GM10266 (cell line): Measurements from ENCODE around the gene TRAF7.

Experiments used
- DNase-seq: peaks from one replicate; pipeline ENCODE4 v3.0.0; 2012; ENCODE audit errors: extremely low spot score
- TF ChIP-seq, protein P1 (sequence below): IDR thresholded peaks from 2 replicates; pipeline ENCODE4 v1.5.1; 2012; ENCODE audit warnings: mild to moderate bottlenecking, low read depth; ENCODE audit not compliant: control insufficient read depth, insufficient read depth; ENCODE audit errors: missing control alignments

TRAF7 gene

DNA sequence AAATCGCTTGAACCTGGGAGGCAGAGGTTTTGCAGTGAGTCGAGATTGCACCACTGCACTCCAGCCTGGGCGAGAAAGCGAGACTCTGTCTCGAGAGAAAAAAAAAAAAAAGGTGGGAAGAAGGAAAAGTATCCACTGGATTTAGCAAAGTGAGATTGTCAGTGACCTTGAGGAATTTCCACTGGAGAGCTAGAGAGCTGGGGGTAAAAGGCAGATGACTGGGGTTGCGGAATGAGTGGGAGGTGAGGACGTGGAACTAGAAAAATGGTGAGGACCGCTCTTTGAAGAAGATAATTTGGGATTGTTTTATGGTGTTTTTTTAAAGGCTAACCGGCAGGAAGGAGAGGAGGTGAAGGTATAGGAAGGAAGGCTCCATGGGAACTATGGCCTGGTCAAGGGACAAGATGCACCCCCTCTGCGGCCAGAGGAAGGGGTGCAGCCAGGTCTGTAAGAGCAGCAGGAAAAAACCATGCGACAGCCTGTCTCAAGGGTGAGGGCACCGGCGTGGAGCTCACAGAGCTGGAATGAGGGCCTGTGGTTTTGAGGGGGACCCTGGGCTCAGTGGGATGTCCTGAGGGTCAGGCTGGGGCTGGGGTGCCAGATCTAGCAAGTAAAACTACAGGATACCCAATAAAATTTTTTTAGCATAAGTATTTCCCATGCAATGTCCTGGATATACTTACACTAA is 49.0 kb downstream of the TRAF7 start:
- TF ChIP-seq, protein P1, sequence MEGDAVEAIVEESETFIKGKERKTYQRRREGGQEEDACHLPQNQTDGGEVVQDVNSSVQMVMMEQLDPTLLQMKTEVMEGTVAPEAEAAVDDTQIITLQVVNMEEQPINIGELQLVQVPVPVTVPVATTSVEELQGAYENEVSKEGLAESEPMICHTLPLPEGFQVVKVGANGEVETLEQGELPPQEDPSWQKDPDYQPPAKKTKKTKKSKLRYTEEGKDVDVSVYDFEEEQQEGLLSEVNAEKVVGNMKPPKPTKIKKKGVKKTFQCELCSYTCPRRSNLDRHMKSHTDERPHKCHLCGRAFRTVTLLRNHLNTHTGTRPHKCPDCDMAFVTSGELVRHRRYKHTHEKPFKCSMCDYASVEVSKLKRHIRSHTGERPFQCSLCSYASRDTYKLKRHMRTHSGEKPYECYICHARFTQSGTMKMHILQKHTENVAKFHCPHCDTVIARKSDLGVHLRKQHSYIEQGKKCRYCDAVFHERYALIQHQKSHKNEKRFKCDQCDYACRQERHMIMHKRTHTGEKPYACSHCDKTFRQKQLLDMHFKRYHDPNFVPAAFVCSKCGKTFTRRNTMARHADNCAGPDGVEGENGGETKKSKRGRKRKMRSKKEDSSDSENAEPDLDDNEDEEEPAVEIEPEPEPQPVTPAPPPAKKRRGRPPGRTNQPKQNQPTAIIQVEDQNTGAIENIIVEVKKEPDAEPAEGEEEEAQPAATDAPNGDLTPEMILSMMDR = no peak
- no peak for DNase-seq

DNA sequence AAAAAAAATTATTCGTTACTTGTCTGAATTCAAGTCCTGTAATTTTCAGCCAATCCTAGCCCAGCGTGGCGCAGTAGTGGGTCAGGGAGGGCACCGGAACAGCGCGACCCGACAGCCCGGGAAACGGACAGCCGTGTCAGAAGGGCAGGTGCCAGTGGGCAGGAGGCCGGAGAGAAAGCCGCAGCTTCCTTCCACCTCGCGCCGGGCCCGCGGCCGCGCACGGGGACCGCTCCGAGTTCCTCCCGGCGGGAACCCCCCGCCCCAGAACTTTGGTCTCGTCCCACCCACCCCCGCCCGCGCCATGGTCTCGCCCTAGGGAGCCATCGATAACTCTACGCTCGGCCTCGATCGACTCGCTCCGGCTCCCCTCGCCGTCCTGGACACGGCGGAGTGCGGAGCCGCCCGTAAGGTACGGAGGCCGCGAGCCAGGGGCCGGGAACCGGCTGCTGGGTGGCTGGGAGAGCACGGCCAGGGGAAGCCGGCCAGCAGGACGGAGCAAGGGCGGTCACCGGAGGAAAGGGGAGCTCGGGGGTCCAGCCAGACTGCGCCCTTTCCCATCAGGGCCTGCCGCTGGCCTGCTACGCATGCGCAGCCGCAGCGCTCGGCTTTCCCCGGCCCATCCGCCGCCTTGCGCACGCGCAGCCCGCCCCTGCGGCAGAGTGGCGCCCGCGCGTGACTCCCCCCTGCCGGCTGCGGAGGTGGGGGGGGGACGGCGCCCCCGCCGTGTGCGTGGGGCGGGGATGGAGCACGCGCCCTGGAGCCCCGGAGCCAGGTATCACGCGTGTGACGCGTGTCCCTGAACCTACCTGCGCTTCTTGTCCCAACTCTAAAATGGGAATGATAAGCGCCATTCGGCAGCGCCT is 49.8 kb downstream of the TRAF7 start, which contains the start of gene MLST8:
TSS of gene MLST8 (plus strand) at position 351 of the 863 bp plus-strand sequence. CDS start 632 bp downstream, outside the sequence.
- peak; percentile 99 for DNase-seq
- TF ChIP-seq, protein P1 = peak; percentile 8

DNA sequence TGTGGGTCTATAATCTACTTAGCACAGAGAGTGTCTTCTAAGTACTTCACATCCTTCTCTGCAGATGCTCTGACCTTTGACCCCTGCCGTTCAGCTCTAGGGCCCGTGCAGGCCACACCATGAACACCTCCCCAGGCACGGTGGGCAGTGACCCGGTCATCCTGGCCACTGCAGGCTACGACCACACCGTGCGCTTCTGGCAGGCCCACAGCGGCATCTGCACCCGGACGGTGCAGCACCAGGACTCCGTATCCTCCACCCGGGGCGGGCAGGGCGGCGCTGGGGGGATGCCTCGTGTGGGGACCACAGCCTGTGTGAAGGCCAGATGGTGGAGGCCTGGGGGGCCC is 50.4 kb downstream of the TRAF7 start:
- TF ChIP-seq, protein P1 = no peak
- no peak for DNase-seq

DNA sequence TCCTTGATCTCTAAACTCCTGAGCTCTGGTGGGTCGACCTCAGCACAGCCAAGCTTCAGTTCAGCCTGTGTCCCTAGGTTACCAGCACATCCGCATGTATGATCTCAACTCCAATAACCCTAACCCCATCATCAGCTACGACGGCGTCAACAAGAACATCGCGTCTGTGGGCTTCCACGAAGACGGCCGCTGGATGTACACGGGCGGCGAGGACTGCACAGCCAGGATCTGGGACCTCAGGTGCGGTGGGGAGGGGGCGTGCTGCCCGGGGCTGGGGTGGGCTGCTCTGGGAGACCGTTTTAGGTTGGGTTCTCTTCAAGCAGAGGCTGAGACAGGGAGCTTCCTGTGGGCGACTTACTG is 50.8 kb downstream of the TRAF7 start:
- TF ChIP-seq, protein P1 = no peak
- DNase-seq = no peak

DNA sequence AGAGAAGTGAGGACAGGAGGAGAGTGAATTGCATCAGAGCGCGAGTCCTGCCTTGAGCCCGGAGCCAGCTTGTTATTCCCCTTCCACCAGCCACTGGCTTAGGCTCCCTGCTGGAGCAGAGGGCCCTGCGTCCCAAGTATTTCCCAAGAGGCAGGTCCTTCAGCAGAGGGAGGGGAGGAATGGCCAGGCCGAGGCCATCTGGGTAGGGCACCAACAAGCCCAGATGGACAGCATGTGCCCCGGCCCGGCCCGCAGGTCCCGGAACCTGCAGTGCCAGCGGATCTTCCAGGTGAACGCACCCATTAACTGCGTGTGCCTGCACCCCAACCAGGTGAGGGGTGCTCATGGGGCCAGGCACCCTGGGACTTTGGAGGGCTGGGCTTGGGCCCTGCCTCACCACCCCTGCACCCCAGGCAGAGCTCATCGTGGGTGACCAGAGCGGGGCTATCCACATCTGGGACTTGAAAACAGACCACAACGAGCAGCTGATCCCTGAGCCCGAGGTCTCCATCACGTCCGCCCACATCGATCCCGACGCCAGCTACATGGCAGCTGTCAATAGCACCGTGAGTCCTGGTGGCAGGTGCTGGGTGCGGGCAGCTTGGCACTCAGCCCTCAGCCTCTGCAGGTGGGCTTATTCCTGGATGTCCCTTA is 51.3 kb downstream of the TRAF7 start:
- TF ChIP-seq, protein P1 = no peak
- no peak for DNase-seq

DNA sequence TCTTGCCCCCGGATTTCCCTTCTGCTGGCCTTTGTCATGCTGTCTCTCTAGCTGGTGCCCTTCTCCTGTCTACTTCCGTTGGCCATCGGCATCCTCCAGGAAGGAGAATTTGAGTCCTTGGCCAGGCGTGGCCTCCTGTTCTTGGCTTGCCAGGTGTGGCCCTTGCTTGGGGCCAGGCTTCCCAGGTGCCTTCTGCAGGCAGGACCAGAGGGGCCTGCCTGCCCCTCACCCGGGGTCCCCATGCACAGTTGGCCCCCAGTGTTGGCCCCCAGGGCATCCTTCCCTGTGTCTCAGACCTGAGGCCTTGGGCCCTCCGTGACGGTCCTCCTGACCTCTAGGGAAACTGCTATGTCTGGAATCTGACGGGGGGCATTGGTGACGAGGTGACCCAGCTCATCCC is 52.3 kb downstream of the TRAF7 start:
- DNase-seq = no peak

More for the DNA sequence above, 52.3 kb downstream of the TRAF7 start:
- TF ChIP-seq, protein P1 = no peak
